Keratinocyte (primary cell): ENCODE data around the gene TCF20.

ENCODE experiments used
- CTCF ChIP-seq, 3 experiments: IDR thresholded peaks in 1 of 3; conservative IDR thresholded peaks in 1 of 3; optimal IDR thresholded peaks in 1 of 3; 2 replicates in 2 of 3; 3 replicates in 1 of 3; pipeline versions ENCODE3 to v1.5.1; 2011; ENCODE audit warnings: low read length in 3 of 3, mild to moderate bottlenecking in 3 of 3, moderate library complexity in 2 of 3, control low read depth in 1 of 3, inconsistent platforms in 1 of 3; ENCODE audit not compliant: insufficient read depth in 2 of 3; ENCODE audit errors: extremely low read depth in 1 of 3
- EZH2 ChIP-seq: IDR thresholded peaks from one replicate; pipeline ENCODE4 v1.6.1; 2012; ENCODE audit warnings: inconsistent platforms, mild to moderate bottlenecking, low read length, moderate library complexity

- TF ChIP-seq CTCF (optimal IDR thresholded peaks at IDR 0.05 in 1 of 3, IDR thresholded peaks at IDR 0.05 in 1 of 3, conservative IDR thresholded peaks at IDR 0.05 in 1 of 3; ENCODE audit: extremely low read depth in 1 of 3, insufficient read depth in 2 of 3, low read length in 3 of 3) (peak in 2 of 3 experiments; percentile 33 to 38), EZH2 (no peak)
Measured at GRCh38 chr22:42269432-42270175, 849 bp downstream of the TCF20 start.
